SH-SY5Y (cell line): ENCODE results near the gene RNF186.

Experiments used
- GATA2 ChIP-seq: IDR thresholded peaks from 2 replicates; pipeline ENCODE4 v1.6.1; 2011; ENCODE audit warnings: mild to moderate bottlenecking, low read depth, low read length
- GATA3 ChIP-seq: IDR thresholded peaks from 2 replicates; pipeline ENCODE4 v1.6.1; 2011; ENCODE audit warnings: low read depth, mild to moderate bottlenecking, low read length, moderate library complexity

DNA sequence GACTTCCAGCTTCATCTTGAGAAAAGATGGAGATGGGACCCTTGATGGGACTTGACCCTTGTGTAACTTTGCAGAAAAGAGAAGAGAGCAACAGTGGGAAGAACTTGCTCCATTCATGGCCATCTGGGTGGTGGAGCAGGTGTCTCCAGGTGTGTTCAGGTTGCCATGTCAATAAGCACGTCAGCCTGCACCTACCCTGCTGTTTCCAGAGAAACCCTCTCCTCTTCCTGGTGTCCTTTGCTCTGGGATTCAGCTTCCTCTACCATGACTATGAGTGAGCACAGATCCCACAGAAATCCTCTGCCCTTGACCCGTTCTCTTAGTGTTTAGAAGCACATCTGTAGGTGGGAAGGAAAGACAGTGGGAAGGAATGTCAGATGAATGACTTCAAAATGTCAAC lies 45.3 kb upstream of the RNF186 start:
- TF ChIP-seq GATA2 = no peak
- TF ChIP-seq GATA3 = no peak
